Measurements from ENCODE around the gene GPR146. TPM values are rescaled to one million over a fixed set of nuclear protein-coding genes. Genes with fewer than 3 reads are reported as not detected.

GPR146 gene
- total and polyA plus RNA-seq, 2 of the 4 experiments (the other 2 are of a cell fraction) = 2.2 to 3.4 TPM

- Histone ChIP-seq H3K9me3 (ENCODE audit: control insufficient read depth, insufficient read depth, low read length) (no peaks in the 10 kb centered on the region), H2AK5ac (ENCODE audit: low read depth, low read length) (no peak overlapping the region), H2BK5ac (ENCODE audit: low read depth, low read length, poor library complexity, severe bottlenecking) (no peak overlapping the region), H4K20me1 (ENCODE audit: insufficient read depth, low read length) (peaks cover 35% of the 10 kb centered on the region), H3K36me3 (ENCODE audit: control insufficient read depth, insufficient read depth, low read length) (peaks cover 4% of the 10 kb centered on the region; the same call in 1 of the 2 replicates), H2AK9ac (replicated peaks; ENCODE audit: low read depth, low read length, poor library complexity) (peak overlapping the region; percentile 74), H3K4me3 (ENCODE audit: insufficient read depth, low read depth, low read length) (no peak overlapping the region; the same call in 1 of the 2 replicates), H3K9ac (ENCODE audit: low read depth, low read length) (no peak overlapping the region), H3K27ac (ENCODE audit: insufficient read depth, low read length) (no peak overlapping the region), H3K56ac (ENCODE audit: extremely low read depth, insufficient read depth, low read length) (no peak overlapping the region), H3K18ac (ENCODE audit: low read depth, low read length) (no peak overlapping the region), H4K8ac (ENCODE audit: low read depth in 2 of 2, low read length in 2 of 2) (peak overlapping the region in 1 of 2 experiments; percentile 9; a peak in 1 of 4 replicates), H3K9me1 (ENCODE audit: insufficient read depth, low read length) (peaks cover 7% of the 10 kb centered on the region), H3K4me2 (ENCODE audit: low read depth, low read length) (peak overlapping the region; percentile 91), H3K23ac (ENCODE audit: low read depth, low read length) (peak overlapping the region; percentile 37), H3K14ac (replicated peaks; ENCODE audit: low read depth, low read length) (peak overlapping the region; percentile 8; the same call in 1 of the 2 replicates), H3K27me3 (ENCODE audit: control insufficient read depth, insufficient read depth, low read length) (no peaks in the 10 kb centered on the region), H2BK15ac (ENCODE audit: low read depth, low read length) (no peak overlapping the region), H2BK120ac (ENCODE audit: low read depth, low read length) (0 out of 2 replicates have a peak overlapping the region, but pooled peaks have one; percentile 13), H4K5ac (ENCODE audit: low read depth, low read length) (no peak overlapping the region), H3K4me1 (ENCODE audit: control insufficient read depth, insufficient read depth, low read length) (peaks cover 27% of the 10 kb centered on the region), H2AFZ (replicated peaks; ENCODE audit: low read length, poor library complexity) (no peak overlapping the region), H4K91ac (ENCODE audit: insufficient read depth, low read depth, low read length) (no peak overlapping the region), H3K79me1 (ENCODE audit: low read depth in 1 of 2, low read length in 2 of 2) (peaks cover 0 to 20% of the 10 kb centered on the region in 2 experiments; a peak in 2 of 4 replicates), H3K4ac (ENCODE audit: low read depth, low read length) (no peak overlapping the region), H2BK20ac (ENCODE audit: low read depth, low read length) (no peak overlapping the region)
- dilution Hi-C loops (cut with HindIII; ENCODE audit: low sequenced_read_pairs, unreplicated experiment) = no loop called here
- intact Hi-C loops (cut with micrococcal nuclease) = loop anchor here (1.0 to 5.0 kb wide), 3 partner anchors 35 to 89 kb away; a partner anchor contains a TSS
- ATAC-seq (ENCODE audit: low read depth) = peak; percentile 35
- no TSS peak for BruUV-seq (replicated peaks)
- CTCF ChIA-PET = no interaction called here
- in situ Hi-C loops (cut with MboI; ENCODE audit: low sequenced_read_pairs) = no loop called here
- WGBS, 2 experiments (ENCODE audit: extremely low coverage in 2 of 2, insufficient read length in 1 of 2) = 37% methylated on average over 3 of the region's 6 CpGs; no CpG with 5 or more reads in 1 of the 2 experiments
- POLR2A ChIA-PET (ENCODE audit: unreplicated experiment) = interaction anchor here (0.6 kb wide), 1 partner anchor 8 kb away, joined by 3 read pairs; no protein-coding TSS in a partner anchor
- TF ChIP-seq BHLHE40 (IDR thresholded peaks at IDR 0.05; ENCODE audit: low read depth, low read length) (no peak), SMC3 (IDR thresholded peaks at IDR 0.05; ENCODE audit: low read depth, low read length) (no peak), CHD1 (IDR thresholded peaks at IDR 0.05; ENCODE audit: low read depth, low read length) (no peak), RAD21 (IDR thresholded peaks at IDR 0.05; ENCODE audit: low read length) (no peak), RCOR1 (IDR thresholded peaks at IDR 0.05; ENCODE audit: insufficient replicate concordance, low read length) (no peak)
- peak; percentile 44 for DNase-seq
Measured at GRCh38 chr7:1087465-1087814, 43.1 kb downstream of the GPR146 start.
